ENCODE measurements around the gene CAMTA1. TPM values are rescaled to one million over a fixed set of nuclear protein-coding genes. Genes with fewer than 3 reads are reported as not detected.

Gene CAMTA1
- polyA plus RNA-seq, 1 experiment: 64.9 TPM

- POLR2A ChIA-PET: no interaction called here
- H3K27ac ChIP-seq (ENCODE audit: low read depth, low read length): no peak overlapping the region
- DNase-seq (ENCODE audit: low read depth, low spot score): no peak
- H3K9me3 ChIP-seq (ENCODE audit: control insufficient read depth, insufficient read depth, low read length): no peaks in the 10 kb centered on the region; the same call in none of the 2 replicates
- CTCF ChIA-PET: interaction anchor here (1.1 kb wide), 1 partner anchor 84 kb away, joined by 3 read pairs; no protein-coding TSS in a partner anchor
- no peak for TF ChIP-seq CTCF (IDR thresholded peaks at IDR 0.05; ENCODE audit: low read depth, low read length)
- no peak overlapping the region for H3K4me3 ChIP-seq (ENCODE audit: low read depth, low read length)
- H3K27me3 ChIP-seq (ENCODE audit: control insufficient read depth, insufficient read depth, low read length): peaks cover 15% of the 10 kb centered on the region
These were observed 168.0 kb downstream of the CAMTA1 start for GRCh38 chr1:6953216-6953615.

GRCh38 chr1:6953907-6954364 lies 168.7 kb downstream of the CAMTA1 start:
- DNase-seq (ENCODE audit: low read depth, low spot score): no peak
- no peak overlapping the region for H3K4me3 ChIP-seq (ENCODE audit: low read depth, low read length)
- H3K9me3 ChIP-seq (ENCODE audit: control insufficient read depth, insufficient read depth, low read length): no peaks in the 10 kb centered on the region; the same call in none of the 2 replicates
- no peak for TF ChIP-seq CTCF (IDR thresholded peaks at IDR 0.05; ENCODE audit: low read depth, low read length)
- CTCF ChIA-PET: no interaction called here
- no peak overlapping the region for H3K27ac ChIP-seq (ENCODE audit: low read depth, low read length)
- H3K27me3 ChIP-seq (ENCODE audit: control insufficient read depth, insufficient read depth, low read length): peaks cover 15% of the 10 kb centered on the region
- POLR2A ChIA-PET: no interaction called here

GRCh38 chr1:6954591-6954990 lies 169.3 kb downstream of the CAMTA1 start:
- ChIA-PET CTCF (no interaction called here), POLR2A (no interaction called here)
- H3K4me3 ChIP-seq (ENCODE audit: low read depth, low read length): no peak overlapping the region
- H3K27ac ChIP-seq (ENCODE audit: low read depth, low read length): no peak overlapping the region
- no peak for TF ChIP-seq CTCF (IDR thresholded peaks at IDR 0.05; ENCODE audit: low read depth, low read length)
- H3K9me3 ChIP-seq (ENCODE audit: control insufficient read depth, insufficient read depth, low read length): no peaks in the 10 kb centered on the region; the same call in none of the 2 replicates
- H3K27me3 ChIP-seq (ENCODE audit: control insufficient read depth, insufficient read depth, low read length): peaks cover 15% of the 10 kb centered on the region
- no peak for DNase-seq (ENCODE audit: low read depth, low spot score)

GRCh38 chr1:6955357-6956094 lies 170.3 kb downstream of the CAMTA1 start:
- TF ChIP-seq CTCF (IDR thresholded peaks at IDR 0.05; ENCODE audit: low read depth, low read length): no peak
- no peak for DNase-seq (ENCODE audit: low read depth, low spot score)
- no peak overlapping the region for H3K4me3 ChIP-seq (ENCODE audit: low read depth, low read length)
- CTCF ChIA-PET: no interaction called here
- no peak overlapping the region for H3K27ac ChIP-seq (ENCODE audit: low read depth, low read length)
- H3K27me3 ChIP-seq (ENCODE audit: control insufficient read depth, insufficient read depth, low read length): peaks cover 15% of the 10 kb centered on the region
- POLR2A ChIA-PET: no interaction called here
- H3K9me3 ChIP-seq (ENCODE audit: control insufficient read depth, insufficient read depth, low read length): no peaks in the 10 kb centered on the region; the same call in none of the 2 replicates

- TF ChIP-seq CTCF (IDR thresholded peaks at IDR 0.05; ENCODE audit: low read depth, low read length): no peak
- DNase-seq (ENCODE audit: low read depth, low spot score): no peak
- no peak overlapping the region for H3K27ac ChIP-seq (ENCODE audit: low read depth, low read length)
- peaks cover 16% of the 10 kb centered on the region for H3K27me3 ChIP-seq (ENCODE audit: control insufficient read depth, insufficient read depth, low read length)
- POLR2A ChIA-PET: no interaction called here
- no peaks in the 10 kb centered on the region; the same call in none of the 2 replicates for H3K9me3 ChIP-seq (ENCODE audit: control insufficient read depth, insufficient read depth, low read length)
- CTCF ChIA-PET: no interaction called here
- H3K4me3 ChIP-seq (ENCODE audit: low read depth, low read length): no peak overlapping the region
These were observed 171.4 kb downstream of the CAMTA1 start for GRCh38 chr1:6956488-6957159.
